Stimulated activated CD8-positive, alpha-beta memory T cell treated with anti-CD3 and anti-CD28 coated beads, Interleukin-4, amount 100 ng/mL, for 1 hour (primary cell): Measurements from ENCODE around the gene TMEM131L.
"Not testable (repeated sequence)": the region's sequence is repeated elsewhere in the genome, so short reads cannot be mapped to it uniquely, and the experiment has no call there.

Experiments used
- DNase-seq, 2 donors: peaks; one replicate each; pipeline ENCODE4 v3.0.0-alpha.2; 2020; ENCODE audit warnings: low read depth in 2 of 2, low spot score in 1 of 2

The TMEM131L gene

DNA sequence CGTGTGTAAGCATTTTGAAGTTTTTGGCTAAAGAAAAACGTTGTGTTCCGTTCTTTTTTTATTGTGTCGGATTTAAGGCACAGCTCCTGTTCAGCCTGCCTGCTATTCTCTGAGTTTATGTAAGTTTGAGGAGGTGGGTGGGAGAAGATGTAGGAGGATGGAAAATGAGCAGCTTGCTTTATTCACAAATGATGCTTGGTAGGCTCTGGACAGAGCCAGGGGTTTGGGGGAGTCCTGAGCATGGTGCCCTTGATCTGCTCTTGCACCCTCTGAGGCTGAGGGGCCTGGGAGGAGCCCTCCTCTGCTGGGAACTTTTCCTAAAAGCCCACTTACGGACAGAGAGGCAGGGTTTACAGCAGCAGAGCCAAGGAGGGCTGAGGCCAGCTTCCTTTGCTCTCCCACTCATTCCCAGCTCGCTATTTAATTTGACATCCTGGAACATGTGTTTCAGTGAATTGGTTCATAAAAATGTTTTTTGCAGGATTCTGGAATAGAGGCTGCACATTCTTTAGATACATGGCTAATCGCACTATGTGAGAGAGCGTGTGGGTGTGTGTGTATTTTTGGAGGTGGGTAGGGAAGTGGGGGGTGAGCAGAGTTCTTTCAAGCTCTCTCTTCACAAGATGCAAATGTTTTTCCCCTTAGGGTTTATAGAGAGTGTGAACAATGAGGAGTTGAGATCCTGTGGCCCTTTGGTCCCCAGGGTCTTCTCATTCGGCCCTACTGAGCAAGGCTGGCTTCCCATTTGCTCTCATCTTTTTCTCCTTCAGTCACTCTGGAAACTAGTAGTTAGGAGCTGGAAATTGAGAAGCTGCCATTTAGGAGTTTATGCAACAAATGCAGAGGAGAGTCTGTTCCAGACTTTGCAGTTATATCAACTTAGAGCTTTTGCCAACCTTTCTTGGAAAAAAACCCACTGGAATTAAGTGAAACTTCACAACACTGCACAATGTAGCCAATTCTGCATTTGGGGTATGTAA, 32.1 kb downstream of the TMEM131L start:
- DNase-seq: no peak

- no peak for DNase-seq
Observed at GRCh38 chr4:153499005-153499404, 32.8 kb downstream of the TMEM131L start.

DNA sequence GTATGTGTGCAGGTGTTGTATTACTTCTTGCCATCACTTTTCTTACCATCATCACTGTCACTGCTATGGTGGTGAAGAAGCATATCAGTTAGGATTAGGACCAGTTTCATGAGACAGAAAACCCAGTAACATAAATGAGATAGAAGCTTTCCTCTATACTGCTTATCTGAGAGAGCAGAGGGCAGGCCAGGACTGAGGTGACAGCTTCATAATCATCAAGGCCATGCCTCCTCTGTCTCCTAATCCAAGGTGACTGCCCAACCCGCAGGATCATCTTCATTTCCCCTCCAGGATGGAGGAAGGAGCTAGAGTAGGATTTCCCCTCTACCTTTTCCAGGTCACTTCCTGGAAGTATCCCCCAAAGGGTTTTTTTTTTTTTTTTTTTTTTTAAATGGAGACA, 35.4 kb downstream of the TMEM131L start:
- no peak for DNase-seq

- DNase-seq: no peak
Observed at GRCh38 chr4:153502584-153502983, 36.4 kb downstream of the TMEM131L start.

DNA sequence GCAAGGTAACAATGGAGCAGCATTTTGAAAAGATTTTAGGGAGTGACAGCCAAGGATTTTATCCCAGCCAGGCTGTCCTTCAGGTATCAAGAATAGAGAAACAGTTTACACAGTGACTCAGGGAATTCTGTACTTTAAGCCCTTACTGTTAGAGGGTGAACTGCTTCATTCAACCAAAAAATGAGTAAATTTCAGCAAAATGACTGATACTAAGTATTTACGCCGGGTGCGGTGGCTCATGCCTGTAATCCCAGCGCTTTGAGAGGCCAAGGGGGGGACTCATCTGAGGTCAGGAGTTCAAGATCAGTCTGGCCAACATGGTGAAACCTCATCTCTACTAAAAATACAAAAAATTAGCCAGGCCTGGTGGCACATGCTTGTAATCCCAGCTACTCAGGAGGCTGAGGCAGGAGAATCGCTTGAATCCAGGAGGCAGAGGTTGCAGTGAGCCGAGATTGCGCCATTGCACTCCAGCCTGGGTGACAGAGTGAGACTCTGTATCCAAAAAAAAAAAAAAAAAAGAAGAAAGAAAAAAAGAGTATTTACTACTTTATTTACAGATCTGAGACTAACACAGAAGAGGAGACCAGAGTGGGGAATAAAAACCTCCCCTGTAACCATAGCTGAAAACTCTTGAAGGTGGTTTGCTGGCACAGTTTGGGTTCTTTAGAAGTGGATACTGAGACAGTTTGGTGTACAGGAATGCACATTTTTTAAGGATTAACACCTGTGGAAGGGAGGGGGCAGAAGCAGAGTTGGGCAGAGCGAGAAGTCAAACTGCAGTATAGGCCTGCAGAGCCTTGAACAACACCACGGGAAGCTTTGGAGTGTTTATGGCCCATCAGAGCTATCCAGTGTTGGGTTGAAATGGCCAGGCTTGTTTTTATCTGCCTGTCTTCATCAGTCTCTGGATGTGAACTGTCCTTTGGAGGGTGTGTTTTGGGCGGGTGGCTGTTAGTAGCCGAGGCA, 40.5 kb downstream of the TMEM131L start:
- DNase-seq: no peak

DNA sequence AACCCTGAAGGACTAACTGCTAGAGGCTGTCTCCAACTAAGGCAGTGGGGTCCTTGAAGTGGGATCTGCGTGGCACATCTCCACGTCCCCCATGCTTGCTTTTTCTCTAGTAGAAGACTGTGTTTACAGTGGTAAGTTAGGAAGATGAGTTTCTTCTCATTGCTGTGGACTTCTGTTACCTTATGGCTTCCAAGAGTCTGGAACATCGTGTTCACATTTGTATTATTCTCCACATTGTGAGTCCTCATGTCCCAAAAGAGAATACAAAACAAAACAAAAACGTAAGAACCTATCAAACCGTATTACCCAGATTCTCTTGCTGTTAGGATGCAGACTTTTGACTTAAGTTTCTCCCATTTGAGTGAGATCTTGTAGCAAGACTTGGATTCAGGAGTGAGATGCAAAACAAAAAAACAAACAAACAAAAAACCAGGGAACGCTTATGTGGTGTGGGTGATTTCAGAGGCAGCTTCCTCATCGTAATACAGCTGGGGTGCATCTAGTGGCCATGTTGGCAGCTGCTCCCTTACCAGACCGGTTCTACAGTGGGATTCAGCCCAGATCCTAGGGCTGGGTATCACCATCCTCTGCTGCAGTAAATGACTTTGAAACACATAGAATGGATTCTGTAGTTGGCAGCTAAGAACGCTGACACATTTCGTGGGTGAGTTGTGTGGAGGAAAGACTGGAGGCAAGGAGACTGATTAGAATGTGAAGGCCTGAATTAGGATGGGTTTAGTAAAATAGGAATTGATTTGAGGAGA, 41.3 kb downstream of the TMEM131L start:
- DNase-seq: no peak

DNA sequence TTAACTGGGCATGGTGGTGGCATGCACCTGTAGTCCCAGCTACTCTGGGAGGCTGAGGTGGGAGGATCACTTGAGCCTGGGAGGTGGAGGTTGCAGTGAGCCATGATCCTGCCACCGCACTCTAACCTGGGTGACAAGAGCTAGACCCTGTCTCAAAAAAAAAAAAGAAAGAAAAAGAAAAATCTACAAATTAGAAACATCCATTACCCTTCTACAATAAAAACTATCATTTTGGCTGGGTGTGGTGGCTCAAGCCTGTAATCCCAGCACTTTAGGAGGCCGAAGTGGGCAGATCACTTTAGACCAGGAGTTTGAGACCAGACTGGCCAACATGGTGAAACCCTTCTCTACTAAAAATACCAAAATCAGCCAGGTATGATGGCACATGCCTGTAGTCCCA, 43.1 kb downstream of the TMEM131L start:
- DNase-seq: not testable (repeated sequence)

GRCh38 chr4:153509724-153510123, 43.6 kb downstream of the TMEM131L start:
- DNase-seq: no peak

DNA sequence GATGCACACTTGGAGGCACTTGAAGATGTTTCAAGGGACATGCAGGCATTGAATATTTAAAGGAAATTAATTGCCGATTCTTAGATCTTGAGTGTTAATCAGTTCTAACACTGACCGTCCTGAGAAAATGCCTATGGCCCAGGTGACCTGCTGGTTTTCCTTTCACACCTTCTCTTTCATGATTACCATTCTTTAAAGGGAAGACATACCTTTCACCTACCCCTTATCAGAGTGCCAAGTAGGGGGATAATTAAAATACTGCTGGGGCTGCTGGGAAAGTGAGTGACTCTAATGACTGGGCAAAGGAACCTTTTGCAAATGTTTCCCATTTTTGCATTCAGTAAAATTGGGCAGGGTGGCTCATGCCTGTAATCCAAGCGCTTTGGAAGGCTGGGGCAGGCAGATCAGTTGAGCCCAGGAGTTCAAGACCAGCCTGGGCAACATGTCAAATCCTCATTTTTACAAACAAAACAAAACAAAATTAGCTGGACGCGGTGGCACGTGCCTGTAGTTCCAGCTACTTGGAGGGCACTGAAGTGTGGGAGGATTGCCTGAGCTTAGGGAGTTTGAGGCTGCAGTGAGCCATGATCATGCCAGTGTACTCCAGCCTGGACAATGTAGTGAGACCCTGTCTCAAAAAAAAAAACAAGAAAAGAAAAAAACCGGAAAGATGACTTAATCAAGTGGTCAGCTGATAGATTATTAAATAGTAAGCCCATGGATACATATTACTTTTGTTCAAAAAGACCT, 44.3 kb downstream of the TMEM131L start:
- DNase-seq: no peak

DNA sequence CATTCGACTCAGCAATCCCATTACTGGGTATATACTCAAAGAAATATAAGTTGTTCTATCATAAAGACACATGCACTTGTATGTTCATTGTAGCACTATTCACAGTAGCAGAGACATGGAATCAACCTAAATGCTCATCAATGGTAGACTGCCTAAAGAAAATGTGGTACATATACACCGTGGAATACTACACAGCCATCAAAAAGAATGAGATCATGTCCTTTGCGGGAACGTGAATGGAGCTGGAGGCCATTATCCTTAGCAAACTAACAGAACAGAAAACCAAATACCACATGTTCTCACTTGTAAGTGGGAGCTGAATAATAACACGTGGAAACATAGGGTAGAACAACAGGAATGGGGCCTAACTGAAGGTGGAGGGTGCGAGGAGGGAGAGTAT, 44.9 kb downstream of the TMEM131L start:
- DNase-seq: no peak

GRCh38 chr4:153512162-153512852, 46.1 kb downstream of the TMEM131L start:
- no peak for DNase-seq

DNA sequence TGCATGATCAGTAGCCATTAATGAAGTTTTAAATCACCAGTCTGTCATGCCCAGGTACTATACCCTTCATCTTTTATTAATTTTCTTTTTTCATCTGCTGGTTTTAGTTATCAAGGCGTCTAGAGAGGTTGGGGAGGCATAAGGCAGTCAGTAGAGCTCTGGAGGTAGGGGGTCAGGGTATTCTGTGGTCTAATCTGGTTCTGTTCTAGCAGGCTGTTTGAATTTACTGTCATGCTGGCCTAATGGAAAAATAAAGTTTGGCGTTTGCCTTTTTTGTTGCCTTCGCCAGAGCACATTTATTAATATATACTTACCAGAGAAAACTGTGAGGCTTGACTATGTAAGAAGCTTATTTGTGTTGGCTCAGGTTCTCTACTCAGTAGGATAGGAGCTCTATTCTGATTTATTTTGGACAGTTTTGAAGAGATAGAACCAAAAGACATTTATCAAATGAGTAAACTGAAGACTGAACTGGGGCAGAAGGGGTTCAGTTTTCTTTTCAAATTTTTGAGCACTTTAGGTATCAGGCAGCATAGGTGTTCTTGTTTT, 46.9 kb downstream of the TMEM131L start:
- no peak for DNase-seq

DNA sequence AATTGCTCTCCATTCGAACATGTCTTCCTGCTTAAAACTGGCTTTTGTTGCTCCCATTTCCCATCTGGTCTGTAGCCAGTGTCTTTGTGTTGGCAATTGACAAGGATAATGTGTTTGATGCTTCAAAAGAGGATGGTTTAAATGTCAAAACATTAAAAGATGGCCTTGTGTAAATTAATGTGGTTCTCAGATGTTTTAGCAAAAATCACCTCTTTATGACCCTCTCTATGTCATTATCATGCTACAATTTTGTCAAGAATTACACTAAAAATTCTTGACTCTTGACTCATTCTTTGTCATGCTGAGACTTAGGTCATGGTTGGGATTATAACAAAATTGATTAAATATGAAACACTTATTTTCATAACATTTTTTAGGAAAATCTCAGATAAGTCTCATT, 47.4 kb downstream of the TMEM131L start:
- no peak for DNase-seq

- DNase-seq: no peak
Observed at GRCh38 chr4:153514001-153514526, 47.9 kb downstream of the TMEM131L start.

DNA sequence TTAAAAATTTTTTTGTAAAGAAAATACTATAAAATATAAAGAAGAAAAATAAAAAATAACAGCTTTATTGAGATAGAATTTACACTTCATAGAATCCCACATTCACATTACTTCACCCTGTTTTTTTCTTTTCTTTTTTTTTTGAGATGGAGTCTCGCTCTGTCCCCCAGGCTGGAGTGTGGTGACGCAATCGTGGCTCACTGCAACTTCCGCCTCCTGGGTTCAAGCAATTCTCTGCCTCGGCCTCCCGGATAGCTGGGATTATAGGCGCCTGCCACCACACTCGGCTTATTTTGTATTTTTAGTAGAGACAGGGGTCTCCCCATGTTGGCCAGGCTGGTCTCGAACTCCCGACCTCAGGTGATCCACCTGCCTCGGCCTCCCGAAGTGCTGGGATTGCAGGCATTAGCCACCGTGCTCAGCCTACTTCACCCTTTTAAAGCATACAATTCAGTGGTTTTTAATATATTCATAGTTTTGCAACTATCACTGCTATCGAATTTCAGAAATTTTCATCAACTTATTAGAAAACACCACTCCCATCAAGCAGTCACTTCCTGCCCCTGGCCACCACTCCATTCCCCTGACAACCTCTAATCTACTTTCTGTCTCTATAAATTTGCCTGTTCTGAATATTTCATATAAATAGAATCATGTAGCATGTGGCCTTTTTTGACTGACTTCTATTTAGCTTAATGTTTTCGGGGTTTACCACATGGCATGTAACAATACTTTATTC, 48.7 kb downstream of the TMEM131L start:
- DNase-seq: no peak

DNA sequence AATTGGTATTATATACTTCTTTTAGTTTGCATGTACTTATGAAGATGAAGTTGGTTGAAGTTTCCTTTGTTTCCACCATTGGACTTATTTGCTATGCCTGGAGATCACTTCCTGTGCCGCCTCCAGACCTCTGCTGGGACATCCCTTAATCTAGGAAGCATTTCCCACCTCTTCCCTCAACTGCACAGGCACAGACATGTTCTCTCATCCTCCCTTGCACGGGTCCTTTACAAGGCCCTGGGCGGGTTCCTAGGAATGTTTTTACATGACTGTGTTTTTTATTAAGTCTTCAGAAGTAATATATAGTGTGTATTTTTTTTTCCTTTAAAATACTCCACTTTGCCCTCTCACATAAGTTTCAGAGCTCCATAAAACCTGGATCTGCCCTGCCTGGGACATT, 51.0 kb downstream of the TMEM131L start:
- no peak for DNase-seq

DNA sequence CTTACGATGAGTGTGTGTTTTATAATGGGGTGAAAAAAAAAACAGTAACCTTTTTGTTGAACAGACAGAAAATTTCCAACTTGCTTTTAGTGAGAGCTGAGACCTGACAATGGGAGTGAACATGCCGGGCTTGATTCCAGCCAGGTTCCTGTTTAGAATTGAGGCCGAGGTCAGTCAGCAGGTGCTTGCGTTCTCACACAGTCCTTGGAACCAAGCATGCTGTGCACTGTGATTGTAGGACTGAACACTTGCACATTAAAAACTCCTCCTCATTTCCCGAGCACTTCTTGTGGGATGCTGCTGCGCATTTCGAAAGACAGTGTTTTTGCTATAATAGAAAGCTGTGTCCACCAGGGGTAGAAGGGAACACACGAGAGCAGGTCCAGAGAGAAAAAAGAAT, 51.8 kb downstream of the TMEM131L start:
- no peak for DNase-seq

DNA sequence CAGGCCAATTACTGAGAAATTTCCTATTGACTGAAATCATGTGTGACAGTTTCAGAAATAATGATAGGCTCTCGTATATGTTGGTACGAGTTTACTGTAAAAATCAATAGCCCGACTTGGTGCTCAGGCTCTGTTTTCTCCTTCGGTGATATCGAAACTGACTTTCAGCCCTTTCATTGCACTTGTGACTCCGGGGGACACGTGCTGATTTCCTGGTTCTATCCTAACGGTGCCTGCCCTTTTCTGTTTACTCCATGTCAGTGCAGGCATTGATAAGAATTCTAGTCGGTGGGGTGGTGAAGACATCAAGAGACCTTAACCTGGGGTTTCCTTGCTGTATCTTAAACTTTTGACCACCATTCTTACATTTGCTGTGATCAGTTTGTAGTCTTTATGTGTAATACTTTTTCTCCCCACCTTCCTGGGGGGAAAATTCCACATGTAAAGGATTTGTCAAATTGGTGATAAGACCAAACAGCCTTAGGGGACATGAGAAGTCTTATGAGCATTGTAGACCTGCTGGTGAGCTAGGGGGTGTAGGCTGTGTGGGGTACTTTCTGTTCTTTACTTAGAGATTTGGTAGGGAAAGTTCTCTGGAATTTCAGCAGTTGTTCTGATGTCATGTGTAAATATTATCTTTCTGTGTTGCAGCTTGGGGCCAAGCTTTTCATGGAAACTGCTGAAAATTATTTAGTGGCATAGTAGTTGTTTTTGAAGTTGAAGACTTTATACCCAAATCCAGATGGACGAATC, 52.7 kb downstream of the TMEM131L start:
- no peak for DNase-seq
